HepG2 (cell line): ENCODE data around the gene PTPA. TPM values are rescaled to one million over a fixed set of nuclear protein-coding genes. Genes with fewer than 3 reads are reported as not detected.
A peak's percentile ranks its signal among the peaks of the same experiment; 100 is the strongest.

Experiments
- CSRNP1 ChIP-seq: sonication (generic); formaldehyde crosslinking; IDR thresholded peaks from 2 replicates; pipeline ENCODE4 v1.8.1; 2023; ENCODE audit warnings: mild to moderate bottlenecking, missing genetic modification reagents
- HCFC1 ChIP-seq: fragments of 150-350 bp; IDR thresholded peaks from 2 replicates; pipeline ENCODE4 v1.6.1; 2014; ENCODE audit warnings: low read depth, low read length
- HNF1B ChIP-seq: sonication (generic); formaldehyde crosslinking; IDR thresholded peaks from 2 replicates; pipeline ENCODE4 v1.5.1; 2020; ENCODE audit warnings: mild to moderate bottlenecking, moderate library complexity, missing genetic modification reagents
- NR2F6 ChIP-seq, 2 experiments: IDR thresholded peaks; 2 replicates each; pipeline ENCODE4 v1.6.1; 2016; ENCODE audit warnings: antibody characterized with exemption in 1 of 2, mild to moderate bottlenecking in 1 of 2
- PHF21A ChIP-seq: sonication (generic); formaldehyde crosslinking; IDR thresholded peaks from 2 replicates; pipeline ENCODE4 v1.5.0; 2020; ENCODE audit warnings: mild to moderate bottlenecking, missing genetic modification reagents
- PRDM10 ChIP-seq: sonication (generic); formaldehyde crosslinking; IDR thresholded peaks from 2 replicates; pipeline ENCODE4 v1.4.0; 2020; ENCODE audit warnings: low read depth, missing genetic modification reagents
- PRDM15 ChIP-seq: sonication (generic); formaldehyde crosslinking; IDR thresholded peaks from 2 replicates; pipeline ENCODE4 v1.4.0; 2020; ENCODE audit warnings: missing genetic modification reagents
- PRMT3 ChIP-seq: sonication (generic); formaldehyde crosslinking; IDR thresholded peaks from 2 replicates; pipeline ENCODE4 v1.8.1; 2022; ENCODE audit warnings: low read depth, mild to moderate bottlenecking, moderate library complexity, missing genetic modification reagents, borderline replicate concordance
- SOX13 ChIP-seq, 3 experiments: fragments of 450-650 bp in 1 of 3; sonication (generic) in 1 of 3; formaldehyde crosslinking in 1 of 3; IDR thresholded peaks in 2 of 3; conservative IDR thresholded peaks in 1 of 3; 2 replicates each; pipeline versions ENCODE4 v1.5.0 to v1.6.1; 2016 to 2020; ENCODE audit warnings: antibody characterized with exemption in 1 of 3, mild to moderate bottlenecking in 1 of 3, missing compliant biosample characterization in 1 of 3, missing genetic modification reagents in 1 of 3, moderate library complexity in 1 of 3
- TCF7L2 ChIP-seq: IDR thresholded peaks from 2 replicates; pipeline ENCODE4 v1.6.1; 2011; ENCODE audit warnings: mild to moderate bottlenecking, low read depth, low read length, moderate library complexity
- ZNF282 ChIP-seq: fragments of 450-650 bp; IDR thresholded peaks from 2 replicates; pipeline ENCODE4 v1.6.1; 2018; ENCODE audit not compliant: partially characterized antibody
- ZNF773 ChIP-seq: sonication (generic); formaldehyde crosslinking; IDR thresholded peaks from 2 replicates; pipeline ENCODE4 v1.4.0; 2020; ENCODE audit warnings: missing genetic modification reagents, borderline replicate concordance
- polyA plus RNA-seq, 8 experiments: library from polyadenylated mRNA; depleted of rRNA in 3 of 8; stranded (reverse) in 7 of 8; unstranded in 1 of 8; fragments of >200 nt; fragmentation: Illumina TruSeq in 4 of 8; extraction: Trizol in 4 of 8; gene quantifications; 2 replicates each; pipeline versions ENCODE4 v1.2.1 to v1.2.3, GENCODE V29; 2011 to 2016; ENCODE audit warnings: low read depth in 4 of 8, missing spikeins in 1 of 8, mixed read lengths in 1 of 8; ENCODE audit not compliant: insufficient read depth in 1 of 8
- total RNA-seq, 5 experiments: library from RNA; depleted of rRNA; stranded (reverse); fragments of >200 nt; fragmentation: Illumina TruSeq; extraction: Trizol; gene quantifications; 2 replicates each; pipeline ENCODE4 v1.2.3, GENCODE V29; 2016; ENCODE audit warnings: low read depth in 1 of 5
- TF ChIP-seq, protein P1 (sequence below): sonication (generic); formaldehyde crosslinking; IDR thresholded peaks from 2 replicates; pipeline ENCODE4 v1.4.0; 2020; ENCODE audit warnings: missing genetic modification reagents

PTPA gene
- total and polyA plus RNA-seq, 2 of the 13 experiments (the other 11 are each of a cell fraction or from before 2014, with no cell fraction given) = 79.3 to 105 TPM

GRCh38 chr9:129175825-129176633 lies 64.8 kb downstream of the PTPA start (continued):
- no peak for TF ChIP-seq SOX13 (IDR thresholded peaks at IDR 0.05)
- TF ChIP-seq SOX13 (CRISPR knock-in tag; conservative IDR thresholded peaks at IDR 0.05 in 1 of 2, IDR thresholded peaks at IDR 0.05 in 1 of 2) = peak in 1 of 2 experiments; percentile 37; a peak in 1 of 4 replicates
- TF ChIP-seq ZNF773 (CRISPR knock-in tag) = no peak
- peak; percentile 67 for TF ChIP-seq PRDM15
- TF ChIP-seq PHF21A (CRISPR knock-in tag) = peak; percentile 45; the same call in 1 of the 2 replicates
- TF ChIP-seq HNF1B (CRISPR knock-in tag) = peak; percentile 80; the same call in 1 of the 2 replicates
- TF ChIP-seq PRMT3 (CRISPR knock-in tag) = no peak
- peak; percentile 69; the same call in 1 of the 2 replicates for TF ChIP-seq CSRNP1 (CRISPR knock-in tag)
- no peak for TF ChIP-seq TCF7L2
- peak; percentile 71 for TF ChIP-seq PRDM10 (CRISPR knock-in tag)
- TF ChIP-seq NR2F6 (IDR thresholded peaks at IDR 0.05) = peak; percentile 44; the same call in 1 of the 2 replicates
- peak; percentile 23; the same call in 1 of the 2 replicates for TF ChIP-seq NR2F6 (CRISPR knock-in tag; IDR thresholded peaks at IDR 0.05)
- TF ChIP-seq, protein P1, sequence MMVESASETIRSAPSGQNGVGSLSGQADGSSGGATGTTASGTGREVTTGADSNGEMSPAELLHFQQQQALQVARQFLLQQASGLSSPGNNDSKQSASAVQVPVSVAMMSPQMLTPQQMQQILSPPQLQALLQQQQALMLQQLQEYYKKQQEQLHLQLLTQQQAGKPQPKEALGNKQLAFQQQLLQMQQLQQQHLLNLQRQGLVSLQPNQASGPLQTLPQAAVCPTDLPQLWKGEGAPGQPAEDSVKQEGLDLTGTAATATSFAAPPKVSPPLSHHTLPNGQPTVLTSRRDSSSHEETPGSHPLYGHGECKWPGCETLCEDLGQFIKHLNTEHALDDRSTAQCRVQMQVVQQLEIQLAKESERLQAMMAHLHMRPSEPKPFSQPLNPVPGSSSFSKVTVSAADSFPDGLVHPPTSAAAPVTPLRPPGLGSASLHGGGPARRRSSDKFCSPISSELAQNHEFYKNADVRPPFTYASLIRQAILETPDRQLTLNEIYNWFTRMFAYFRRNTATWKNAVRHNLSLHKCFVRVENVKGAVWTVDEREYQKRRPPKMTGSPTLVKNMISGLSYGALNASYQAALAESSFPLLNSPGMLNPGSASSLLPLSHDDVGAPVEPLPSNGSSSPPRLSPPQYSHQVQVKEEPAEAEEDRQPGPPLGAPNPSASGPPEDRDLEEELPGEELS (CRISPR knock-in tag) = peak; percentile 64
- TF ChIP-seq HCFC1 = peak; percentile 75
- TF ChIP-seq ZNF282 = no peak
